Measurements from ENCODE around the gene SMARCA5.
A peak's percentile ranks its signal among the peaks of the same experiment; 100 is the strongest.

Gene SMARCA5

GRCh38 chr4:143581331-143581946 is 67.9 kb downstream of the SMARCA5 start:
- DNase-seq (ENCODE audit: low spot score): no peak
- peak; percentile 26 for TF ChIP-seq CTCF (IDR thresholded peaks at IDR 0.05; ENCODE audit: extremely low read depth, insufficient read depth, missing control alignments)
- in situ Hi-C loops (cut with MboI; ENCODE audit: low pct_unique_long_range_greater_than_20kb, low sequenced_read_pairs, unreplicated experiment): no loop called here

DNA sequence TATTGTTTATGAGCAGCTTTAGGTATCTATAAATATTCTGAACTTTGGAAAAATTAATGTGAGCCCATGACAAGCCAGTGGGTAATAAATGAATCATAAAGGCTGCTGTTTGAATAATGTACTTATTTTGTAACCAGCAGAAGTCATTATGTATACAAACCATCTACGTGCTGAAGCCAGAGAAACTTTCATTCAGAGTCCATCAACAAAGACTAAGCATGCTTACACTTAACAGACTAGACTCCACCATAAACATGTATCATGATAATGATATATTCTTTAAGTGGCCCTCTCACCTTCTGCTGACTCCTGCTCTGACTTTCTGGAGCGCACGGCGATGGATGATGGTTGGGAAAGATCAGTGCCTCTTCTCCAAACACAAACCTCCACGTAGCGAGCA is 72.0 kb downstream of the SMARCA5 start:
- no peak for TF ChIP-seq CTCF (IDR thresholded peaks at IDR 0.05; ENCODE audit: extremely low read depth, insufficient read depth, missing control alignments)
- no peak for DNase-seq (ENCODE audit: low spot score)
- in situ Hi-C loops (cut with MboI; ENCODE audit: low pct_unique_long_range_greater_than_20kb, low sequenced_read_pairs, unreplicated experiment): no loop called here

DNA sequence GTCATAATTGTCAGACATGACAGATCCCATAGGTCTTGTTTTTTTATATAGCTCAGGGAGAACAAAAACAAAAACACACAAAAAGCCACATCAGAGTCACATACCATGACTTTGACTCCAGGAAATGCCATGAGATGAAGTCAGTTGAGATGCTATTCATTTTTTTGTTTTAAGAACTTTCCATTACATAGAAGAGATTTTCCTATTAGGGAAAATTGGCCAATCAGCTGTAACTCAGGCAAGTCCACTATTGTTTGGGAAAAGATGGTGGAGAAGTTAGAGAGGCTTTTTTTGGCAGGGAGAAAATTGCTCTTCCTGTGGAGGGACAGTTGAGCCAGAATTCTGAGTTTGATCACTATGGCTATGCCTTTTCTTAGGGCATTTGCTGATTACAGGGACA is 72.6 kb downstream of the SMARCA5 start:
- in situ Hi-C loops (cut with MboI; ENCODE audit: low pct_unique_long_range_greater_than_20kb, low sequenced_read_pairs, unreplicated experiment): no loop called here
- no peak for TF ChIP-seq CTCF (IDR thresholded peaks at IDR 0.05; ENCODE audit: extremely low read depth, insufficient read depth, missing control alignments)
- no peak for DNase-seq (ENCODE audit: low spot score)

DNA sequence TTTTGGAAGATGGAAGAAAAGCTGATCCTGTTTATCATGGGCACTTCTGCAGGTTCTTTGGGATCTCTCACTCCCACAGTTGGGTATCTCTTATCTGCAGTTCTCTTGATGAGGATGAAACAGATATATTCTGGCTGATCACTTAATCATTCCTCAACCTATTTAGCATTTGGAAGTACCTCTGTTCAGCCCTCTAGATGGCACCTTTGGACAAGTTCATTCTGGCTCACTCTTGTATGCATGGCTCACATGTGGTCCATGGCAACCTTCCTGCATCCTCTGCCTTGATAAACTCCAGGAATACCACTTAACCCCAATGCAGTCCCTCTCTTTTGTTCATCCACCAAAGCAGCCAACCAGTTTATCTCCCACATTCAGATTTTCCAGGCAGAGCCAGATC is 74.2 kb downstream of the SMARCA5 start:
- peak; percentile 22 for DNase-seq (ENCODE audit: low spot score)
- in situ Hi-C loops (cut with MboI; ENCODE audit: low pct_unique_long_range_greater_than_20kb, low sequenced_read_pairs, unreplicated experiment): no loop called here
- TF ChIP-seq CTCF (IDR thresholded peaks at IDR 0.05; ENCODE audit: extremely low read depth, insufficient read depth, missing control alignments): peak; percentile 10

GRCh38 chr4:143597276-143597675 is 83.8 kb downstream of the SMARCA5 start:
- in situ Hi-C loops (cut with MboI; ENCODE audit: low pct_unique_long_range_greater_than_20kb, low sequenced_read_pairs, unreplicated experiment): no loop called here
- TF ChIP-seq CTCF (IDR thresholded peaks at IDR 0.05; ENCODE audit: extremely low read depth, insufficient read depth, missing control alignments): no peak
- no peak for DNase-seq (ENCODE audit: low spot score)

DNA sequence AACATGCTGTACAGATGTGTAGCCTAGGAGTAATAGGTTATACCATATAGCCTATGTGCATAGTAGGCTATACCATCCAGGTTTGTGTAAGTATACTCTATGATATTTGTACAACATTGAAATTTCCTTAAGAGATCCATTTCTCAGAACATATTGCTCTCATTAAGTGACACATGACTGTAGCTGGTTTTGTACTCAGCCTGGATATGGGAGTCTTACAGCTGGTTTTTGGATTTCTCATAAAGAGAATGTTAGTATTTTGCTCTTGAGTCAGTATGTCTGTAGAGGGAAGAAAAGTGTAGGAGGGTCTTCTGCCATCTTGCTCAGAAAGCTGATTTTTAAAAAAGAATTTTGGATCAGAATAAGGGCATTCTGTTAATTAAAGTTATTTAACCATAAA is 85.3 kb downstream of the SMARCA5 start:
- DNase-seq (ENCODE audit: low spot score): no peak
- in situ Hi-C loops (cut with MboI; ENCODE audit: low pct_unique_long_range_greater_than_20kb, low sequenced_read_pairs, unreplicated experiment): no loop called here
- no peak for TF ChIP-seq CTCF (IDR thresholded peaks at IDR 0.05; ENCODE audit: extremely low read depth, insufficient read depth, missing control alignments)

GRCh38 chr4:143599827-143600226 is 86.3 kb downstream of the SMARCA5 start:
- in situ Hi-C loops (cut with MboI; ENCODE audit: low pct_unique_long_range_greater_than_20kb, low sequenced_read_pairs, unreplicated experiment): no loop called here
- TF ChIP-seq CTCF (IDR thresholded peaks at IDR 0.05; ENCODE audit: extremely low read depth, insufficient read depth, missing control alignments): no peak
- no peak for DNase-seq (ENCODE audit: low spot score)

Measured in GM13977 (cell line).